Measurements from ENCODE around the gene TMEM205. TPM values are rescaled to one million over a fixed set of nuclear protein-coding genes. Genes with fewer than 3 reads are reported as not detected.
"Not testable (repeated sequence)": the region's sequence is repeated elsewhere in the genome, so short reads cannot be mapped to it uniquely, and the experiment has no call there.

Gene TMEM205
- total RNA-seq, result 136 TPM

DNA sequence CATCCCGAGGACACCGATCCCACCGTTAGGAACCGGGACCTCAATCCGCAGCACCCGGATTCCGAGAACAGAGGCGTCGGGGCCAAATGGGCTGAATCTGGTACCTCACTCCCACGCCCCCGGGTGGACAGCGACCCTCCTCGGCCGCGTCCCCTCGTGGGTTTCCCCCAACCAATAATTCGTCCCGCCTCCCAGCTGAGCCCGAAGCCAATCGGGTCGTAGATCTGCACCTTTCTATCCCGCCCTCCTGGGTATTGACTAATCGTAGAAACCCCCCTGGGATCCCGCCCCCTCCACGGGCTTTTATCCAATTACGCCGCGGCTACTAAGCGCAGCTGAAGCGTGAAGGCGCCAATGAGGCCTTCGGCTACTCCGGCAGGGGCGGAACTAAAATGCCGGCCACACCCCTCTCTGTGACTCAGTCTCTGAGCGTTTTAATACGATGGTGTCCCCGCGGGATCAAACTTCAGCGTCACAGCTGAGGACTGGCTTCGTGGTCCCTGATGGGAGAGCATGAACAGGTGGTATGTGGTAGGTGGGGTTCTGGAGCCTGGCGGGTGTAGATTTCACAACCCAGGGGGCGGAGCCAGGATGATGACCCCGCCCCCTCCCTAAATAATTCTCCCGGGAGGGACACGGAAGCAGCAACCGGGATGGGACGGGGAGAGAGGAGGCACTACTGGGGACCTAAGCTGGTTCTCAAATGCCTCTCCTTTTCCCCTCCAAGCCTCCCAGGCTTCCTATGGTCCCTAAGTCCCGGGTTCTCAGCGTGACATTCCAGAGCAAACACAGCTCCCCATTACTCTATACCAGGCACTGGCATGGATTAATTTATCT lies at the start of gene TMEM205, which contains the start of gene CCDC159:
Gene TMEM205 (minus strand): TSS at position 165 of the 837 bp plus-strand sequence. CDS start 649 bp downstream, outside the sequence.
Gene CCDC159 (plus strand): TSS at position 416 of the 837 bp plus-strand sequence. CDS start 88 bp downstream, at position 504.
- DNase-seq (ENCODE audit: low spot score), result peak; percentile 99

DNA sequence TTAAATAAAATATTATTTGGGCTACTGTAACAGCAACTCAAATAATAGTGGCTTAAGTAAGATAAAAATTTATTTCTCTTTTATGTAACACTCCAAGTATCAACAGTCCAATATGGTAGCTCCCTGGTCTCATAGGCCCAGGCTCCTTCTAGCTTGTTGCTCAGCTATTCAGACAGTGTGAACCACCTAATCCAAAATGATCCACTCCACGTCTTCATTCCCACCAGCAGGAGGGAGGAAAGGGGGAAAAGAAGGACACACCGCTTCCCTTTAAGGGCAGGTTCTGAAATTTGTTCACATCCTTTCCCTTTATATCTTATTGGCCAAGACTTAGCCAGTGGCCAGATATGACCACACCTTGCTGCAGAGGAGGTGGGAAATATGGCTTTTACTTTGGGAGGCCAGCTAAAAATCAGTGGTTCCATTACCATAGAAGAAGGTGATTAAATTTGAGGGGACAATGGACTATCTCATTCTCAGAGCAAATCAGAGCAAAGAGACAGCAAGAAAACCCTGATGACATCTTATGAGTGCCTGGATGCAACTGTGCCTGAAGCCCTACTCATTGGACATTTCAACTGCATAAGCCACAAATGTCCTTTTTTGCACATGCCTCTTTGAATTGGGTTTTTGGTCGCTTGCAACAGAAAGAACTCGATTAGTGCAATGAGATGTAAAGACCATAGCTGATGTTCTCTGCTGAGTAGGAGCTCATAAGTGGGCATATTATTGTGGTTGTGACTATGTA lies 45.0 kb upstream of the TMEM205 start:
- DNase-seq (ENCODE audit: low spot score), result no peak

DNA sequence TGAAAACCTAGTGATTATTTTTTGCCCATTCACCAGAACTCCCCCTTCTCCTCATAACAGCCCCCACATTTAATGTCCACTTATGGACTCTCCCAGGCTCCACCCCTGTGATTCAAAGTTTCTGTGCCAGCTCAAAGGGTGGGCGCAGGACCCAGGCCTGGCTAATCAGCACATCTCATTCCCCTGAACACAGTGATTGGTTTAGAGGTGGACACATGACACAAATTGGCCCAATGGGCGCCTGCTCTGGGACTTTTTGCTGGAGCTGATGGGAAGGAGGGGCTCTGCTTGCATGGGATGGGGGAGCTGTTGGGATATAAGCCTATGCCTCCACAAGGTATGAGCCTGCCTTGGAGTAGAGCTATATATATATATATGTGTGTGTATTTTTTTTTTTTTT lies 44.3 kb upstream of the TMEM205 start:
- no peak for DNase-seq (ENCODE audit: low spot score)

DNA sequence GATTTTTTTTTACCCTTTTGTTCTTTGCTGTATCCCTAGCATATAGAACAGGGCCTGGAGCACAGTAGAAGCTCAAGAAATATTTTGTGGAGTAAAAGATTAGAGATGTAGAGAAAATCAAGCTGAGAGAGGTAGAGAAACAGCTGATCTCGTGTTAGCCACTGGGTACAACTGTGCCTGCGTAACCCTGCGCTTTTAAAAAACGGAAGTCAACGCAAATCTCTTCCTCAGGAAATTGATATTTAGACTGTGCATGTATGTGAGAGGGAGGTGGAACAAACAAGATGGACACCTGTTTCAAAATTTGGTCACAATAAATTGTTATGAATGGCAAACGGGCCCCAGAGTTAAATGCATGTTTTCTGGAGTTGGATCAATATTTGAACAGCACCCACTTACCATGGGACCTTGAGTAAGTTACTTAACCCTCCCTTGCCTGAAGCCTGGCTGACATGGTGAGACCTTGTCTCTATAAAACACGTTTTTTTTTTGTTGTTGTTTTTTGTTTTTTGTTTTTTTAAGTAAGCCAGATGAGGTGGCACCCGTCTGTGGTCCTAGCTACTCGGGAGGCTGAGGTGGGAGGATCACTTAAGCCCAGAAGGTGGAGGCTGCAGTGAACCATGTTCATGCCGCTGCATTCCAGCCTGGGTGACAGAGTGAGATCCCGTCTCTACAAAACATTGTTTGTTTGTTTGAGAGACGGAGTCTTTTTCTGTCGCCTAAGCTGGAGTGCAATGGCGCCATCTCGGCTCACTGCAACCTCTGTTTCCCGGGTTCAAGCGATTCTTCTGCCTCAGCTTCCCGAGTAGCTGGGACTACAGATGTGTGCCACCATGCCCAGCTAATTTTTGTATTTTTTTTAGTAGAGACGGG lies 41.3 kb upstream of the TMEM205 start:
- DNase-seq (ENCODE audit: low spot score), result no peak

DNA sequence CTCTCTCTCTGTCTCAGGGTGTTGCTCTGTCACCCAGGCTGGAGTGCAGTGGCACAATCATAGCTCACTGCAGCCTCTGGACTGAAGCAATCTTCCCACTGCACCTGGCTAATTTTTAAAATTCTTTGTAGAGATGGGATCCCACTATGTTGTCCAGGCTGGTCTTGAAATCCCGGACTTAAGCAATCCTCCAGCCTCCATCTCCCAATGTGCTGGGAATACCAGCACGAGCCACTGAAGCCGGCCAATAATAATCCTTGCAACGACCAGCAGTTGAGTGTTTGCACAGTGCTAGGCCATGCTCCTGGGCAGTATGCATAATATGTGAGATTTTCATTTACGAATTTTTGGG lies 38.7 kb upstream of the TMEM205 start:
- DNase-seq (ENCODE audit: low spot score), result no peak

DNA sequence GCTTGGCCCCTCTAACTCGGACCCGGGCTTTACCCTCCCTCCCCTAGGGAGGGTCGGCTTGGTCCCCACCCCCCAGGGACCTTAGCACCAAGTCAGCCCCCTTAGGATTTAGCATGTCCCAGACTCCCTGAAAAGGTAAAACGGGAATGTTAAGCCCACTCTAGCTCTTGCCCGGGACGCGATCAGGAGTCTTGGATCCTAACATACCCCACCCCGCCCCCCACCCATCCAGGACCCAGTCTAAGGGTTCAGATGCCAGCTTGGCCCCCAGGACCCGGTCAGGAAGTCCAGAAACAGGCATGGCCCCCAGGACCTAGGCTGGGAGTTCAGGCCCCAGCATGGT lies 37.6 kb upstream of the TMEM205 start:
- DNase-seq (ENCODE audit: low spot score), result no peak

DNA sequence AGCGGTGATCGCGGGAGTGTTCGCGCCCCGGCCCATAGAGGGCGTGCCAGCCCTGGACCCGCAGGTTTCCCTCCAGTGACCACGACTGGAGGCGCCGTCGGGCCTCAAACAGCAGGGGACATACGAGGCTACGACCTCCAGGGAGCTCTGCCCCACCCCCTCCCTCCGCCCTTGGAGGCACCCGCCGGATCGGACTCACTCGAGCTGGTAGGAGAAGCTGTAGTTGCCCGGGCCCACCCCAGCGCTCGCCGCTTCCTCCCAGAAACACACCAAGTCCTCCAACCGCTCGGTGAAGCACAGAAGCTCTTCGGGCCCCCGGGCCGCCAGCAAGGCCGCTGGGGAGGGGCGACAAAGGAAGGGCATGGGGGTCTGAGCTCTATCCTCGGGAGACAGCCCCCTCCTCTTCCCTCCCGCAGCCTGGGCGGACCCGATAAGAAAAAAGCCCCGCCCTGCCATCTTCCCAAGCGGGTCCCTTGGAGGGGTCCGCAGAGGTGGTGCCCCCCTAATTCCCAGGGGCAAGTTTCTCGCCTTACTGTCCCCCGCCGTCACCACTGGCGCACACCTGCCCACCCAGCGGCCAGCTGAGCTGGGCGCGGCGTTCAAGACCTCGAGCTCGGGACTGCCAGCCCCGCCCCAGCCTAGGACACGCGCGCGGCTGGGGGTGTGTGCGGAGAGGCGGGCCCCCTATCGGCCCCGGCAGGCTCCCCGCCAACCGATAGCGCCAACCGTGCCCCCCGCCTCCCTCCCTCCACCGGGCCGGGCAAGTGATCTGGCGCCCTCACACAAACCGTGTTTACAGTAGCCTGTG lies 37.0 kb upstream of the TMEM205 start:
- no peak for DNase-seq (ENCODE audit: low spot score)

DNA sequence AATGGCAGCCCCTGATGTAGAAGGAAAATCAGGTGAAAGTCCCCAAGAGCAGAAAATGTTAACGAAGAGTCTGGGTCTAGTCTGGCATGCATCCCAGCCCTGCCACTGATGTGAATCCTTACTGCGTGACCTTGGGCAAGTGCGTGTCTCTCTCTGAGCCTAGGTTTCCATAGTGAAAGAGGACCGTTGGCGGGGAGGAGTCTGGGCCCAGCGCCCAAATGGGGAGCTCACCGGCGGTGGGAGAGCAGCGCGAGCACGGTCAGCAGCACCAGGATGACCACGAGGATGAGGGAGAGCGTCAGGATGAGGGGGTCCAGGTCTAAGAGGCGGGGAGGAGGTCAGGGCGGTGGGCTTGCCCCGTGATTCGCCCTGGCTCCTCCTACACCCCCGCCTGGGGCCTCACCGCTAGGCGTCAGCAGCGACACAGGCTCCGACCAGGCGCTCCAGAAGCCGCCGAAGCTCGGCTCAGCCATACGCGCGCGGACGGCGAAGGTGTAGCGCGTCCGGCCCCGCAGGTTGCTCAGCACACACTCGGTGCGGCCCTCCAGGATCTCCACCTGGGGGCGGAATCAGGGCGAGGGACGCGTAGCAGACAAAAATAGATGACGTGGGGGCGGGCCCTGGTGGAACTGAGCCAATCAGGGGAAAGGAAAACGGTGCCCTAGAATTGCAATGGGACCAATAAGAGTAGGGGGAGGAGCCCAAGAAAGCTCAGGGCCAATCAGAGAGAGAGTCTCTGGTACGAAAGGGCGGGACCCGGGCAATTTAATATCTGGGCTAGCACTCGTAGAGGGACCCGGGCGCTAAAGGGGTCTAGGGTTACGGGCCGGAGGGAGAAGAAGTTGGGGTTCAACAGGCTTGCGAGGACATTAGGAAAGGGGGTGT lies 34.8 kb upstream of the TMEM205 start:
- DNase-seq (ENCODE audit: low spot score), result peak; percentile 96

DNA sequence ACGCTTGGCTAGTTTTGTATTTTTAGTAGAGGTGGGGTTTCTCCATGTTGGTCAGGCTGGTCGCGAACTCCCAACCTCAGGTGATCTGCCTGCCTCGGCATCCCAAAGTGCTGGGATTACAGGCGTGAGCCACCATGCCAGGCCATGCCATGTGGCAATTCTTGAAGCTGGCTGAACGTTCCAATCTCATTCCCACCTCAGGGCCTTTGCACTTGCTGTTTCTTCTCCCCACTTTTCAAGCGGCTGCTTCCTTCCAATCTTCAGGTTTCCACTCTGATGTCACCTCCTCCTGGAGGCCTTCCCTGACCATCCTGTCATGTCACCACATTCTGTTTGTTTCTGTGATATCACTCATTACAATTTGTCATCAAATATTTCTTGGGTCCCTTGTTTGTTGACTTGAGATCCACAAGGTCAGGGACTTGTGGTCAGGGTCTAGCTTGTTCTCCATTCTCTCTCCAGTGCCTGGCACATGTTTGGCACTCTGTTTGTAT lies 33.8 kb upstream of the TMEM205 start:
- no peak for DNase-seq (ENCODE audit: low spot score)

DNA sequence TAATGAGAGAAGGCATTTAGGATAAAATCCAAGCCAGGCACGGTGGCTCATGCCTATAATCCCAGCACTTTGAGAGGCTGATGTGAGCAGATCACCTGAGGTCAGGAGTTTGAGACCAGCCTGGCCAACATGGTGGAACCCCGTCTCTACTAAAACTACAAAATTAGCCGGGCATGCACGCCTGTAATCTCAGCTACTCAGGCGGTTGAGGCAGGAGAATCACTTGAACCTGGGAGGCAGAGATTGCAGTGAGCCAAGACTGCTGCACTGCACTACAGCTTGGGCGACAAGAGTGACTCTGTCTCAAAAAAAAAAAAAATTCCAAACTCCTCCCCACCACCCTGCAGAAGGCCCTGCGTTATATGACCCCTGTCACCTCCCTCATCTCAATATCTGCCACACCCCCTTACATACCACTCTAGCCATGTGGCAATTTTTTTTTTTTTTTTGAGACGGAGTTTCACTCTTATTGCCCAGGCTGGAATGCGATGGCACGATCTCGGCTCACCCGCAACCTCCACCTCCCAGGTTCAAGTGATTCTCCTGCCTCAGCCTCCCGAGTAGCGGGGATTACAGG lies 33.3 kb upstream of the TMEM205 start:
- not testable (repeated sequence) for DNase-seq (ENCODE audit: low spot score)

DNA sequence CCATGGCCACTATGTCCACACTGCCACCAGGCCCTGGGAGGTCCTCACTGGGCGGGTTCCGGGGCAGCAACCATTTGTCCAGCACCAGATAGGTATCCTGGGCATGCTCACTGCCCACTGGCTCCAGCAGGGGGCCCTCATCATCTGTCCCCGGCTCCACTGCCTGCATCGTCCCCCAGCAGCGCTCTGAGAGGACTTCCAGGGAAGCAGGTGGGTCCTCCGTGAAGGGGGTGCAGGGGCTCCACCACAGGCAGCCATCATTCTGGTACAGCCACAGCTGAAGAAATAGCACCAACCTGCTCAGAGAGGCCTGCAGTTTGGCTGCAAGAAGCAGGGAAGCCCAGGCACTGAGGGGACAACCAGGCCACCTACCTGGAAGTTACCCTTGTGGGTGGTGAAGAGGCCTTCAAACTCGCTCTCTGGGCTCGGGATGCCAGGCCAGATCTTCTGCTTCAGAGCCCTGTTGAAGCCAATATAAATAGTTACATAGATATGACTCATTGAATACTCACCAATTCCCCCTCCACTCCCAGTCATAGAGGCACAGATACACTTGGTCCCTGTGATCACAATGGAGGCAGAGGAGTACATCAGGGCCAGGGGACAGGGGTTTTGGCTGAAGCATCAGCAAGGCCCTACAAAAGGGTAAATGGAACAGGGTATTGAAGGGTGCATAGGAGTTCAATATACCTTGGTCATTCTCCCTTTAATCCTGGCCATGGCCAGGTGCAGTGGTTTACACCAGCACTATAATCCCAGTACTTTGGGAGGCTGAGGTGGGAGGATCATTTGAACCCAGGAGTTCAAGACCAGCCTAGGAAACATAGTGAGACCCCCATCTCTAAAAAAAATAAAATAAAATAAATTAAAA lies 32.5 kb upstream of the TMEM205 start:
- DNase-seq (ENCODE audit: low spot score), result no peak

DNA sequence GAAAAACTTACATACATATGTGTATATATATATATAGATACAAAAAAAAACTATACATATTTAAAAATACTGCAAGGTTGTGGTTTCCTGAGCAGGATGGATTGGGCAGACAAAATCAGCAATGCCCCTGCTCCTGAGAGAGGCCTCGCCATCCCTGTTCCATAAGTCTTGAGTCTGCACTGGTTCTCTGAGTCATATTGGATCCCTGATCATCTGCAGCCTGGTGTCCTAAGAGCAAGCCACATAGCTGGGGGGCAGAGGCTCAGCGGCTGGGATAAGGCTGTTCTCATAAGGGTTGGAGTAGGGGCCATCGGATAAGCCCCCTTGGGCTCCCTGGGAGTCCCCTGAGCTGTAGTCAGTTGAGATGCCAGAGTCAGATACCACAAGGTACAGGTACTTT lies 31.7 kb upstream of the TMEM205 start:
- DNase-seq (ENCODE audit: low spot score), result no peak

DNA sequence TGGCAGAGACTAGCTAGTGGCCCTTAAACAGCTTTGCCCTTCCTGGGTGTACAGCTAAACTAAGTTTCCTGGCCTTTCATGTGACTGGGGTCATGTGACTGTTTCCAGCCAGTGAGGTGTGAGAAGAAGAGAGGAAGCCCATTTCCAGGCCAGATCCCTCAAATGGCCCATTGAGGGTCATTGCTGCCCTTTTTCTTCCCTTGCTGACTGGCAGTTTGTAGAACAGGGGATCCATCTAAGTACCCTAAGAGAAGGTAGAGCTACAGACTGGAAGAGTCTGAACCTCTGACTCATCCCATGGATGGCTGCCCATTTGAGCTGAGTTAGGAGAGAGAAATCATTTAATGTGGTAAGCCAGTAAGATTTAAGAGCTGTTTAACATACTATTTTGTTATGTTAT lies 31.2 kb upstream of the TMEM205 start:
- DNase-seq (ENCODE audit: low spot score), result no peak

DNA sequence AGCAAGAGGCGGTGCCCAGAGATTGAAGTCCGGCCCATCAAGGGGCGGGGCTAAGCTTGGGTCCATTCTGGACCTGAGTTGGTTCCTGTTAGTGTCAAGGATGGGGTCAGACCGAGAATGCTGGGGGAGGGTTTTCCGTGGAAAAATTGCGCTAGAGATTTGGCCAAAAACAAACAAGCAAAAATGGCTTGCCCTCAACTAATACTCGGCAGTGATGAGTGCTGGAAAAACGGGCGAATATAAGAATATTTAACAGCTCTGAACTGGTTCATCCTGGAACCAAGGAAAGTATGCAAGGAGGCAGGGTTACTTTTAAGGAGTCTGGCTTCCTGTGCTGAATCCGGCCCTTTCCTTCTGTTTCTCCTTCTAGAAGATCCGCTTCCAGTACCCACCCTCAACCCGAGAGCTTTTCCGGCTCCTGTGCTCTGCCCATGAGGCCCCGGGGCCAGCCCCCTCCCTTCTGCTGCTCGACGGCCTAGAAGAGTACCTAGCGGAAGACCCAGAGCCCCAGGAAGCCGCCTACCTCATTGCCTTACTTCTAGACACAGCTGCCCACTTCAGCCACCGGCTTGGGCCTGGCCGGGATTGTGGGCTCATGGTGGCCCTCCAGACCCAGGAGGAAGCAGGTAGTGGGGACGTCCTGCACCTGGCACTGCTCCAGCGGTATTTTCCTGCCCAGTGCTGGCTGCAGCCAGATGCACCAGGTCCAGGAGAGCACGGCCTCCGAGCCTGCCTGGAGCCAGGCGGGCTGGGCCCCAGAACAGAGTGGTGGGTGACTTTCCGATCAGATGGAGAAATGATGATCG lies 29.3 kb upstream of the TMEM205 start:
- peak; percentile 63 for DNase-seq (ENCODE audit: low spot score)

DNA sequence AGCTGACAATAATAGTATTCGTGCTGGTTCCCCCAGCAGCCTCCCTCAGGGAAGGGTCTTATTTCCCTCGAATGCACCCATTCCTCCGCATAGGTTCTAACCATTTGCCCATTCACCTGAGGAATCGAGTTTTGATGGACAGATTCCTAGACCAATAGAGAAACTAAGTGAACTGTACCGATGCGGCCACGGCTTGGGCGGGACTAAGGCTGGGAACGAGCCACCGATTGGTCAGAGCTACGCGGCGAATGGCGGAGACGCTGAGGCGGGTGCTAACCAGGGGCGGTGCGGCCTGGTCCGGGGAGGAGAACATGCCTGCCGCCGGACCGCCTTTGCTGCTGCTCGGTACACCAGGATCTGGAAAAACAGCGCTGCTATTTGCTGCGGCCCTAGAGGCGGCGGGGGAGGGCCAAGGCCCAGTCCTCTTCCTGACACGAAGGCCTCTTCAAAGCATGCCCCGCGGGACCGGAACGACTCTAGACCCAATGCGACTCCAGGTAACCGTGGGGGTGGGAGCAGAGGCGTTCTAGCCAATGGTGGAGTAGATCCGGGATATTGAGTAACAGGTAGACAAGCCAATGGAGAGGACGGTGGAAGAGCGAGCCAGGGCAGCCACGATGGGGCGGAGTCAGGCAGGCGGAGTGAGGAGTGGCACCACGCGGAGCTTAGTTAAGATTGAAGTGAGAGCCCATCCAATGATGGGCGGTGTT lies 28.5 kb upstream of the TMEM205 start, which contains the start of gene SWSAP1:
Gene SWSAP1 (plus strand): TSS at position 234 of the 710 bp plus-strand sequence. CDS start 15 bp downstream, at position 249.
- peak; percentile 99 for DNase-seq (ENCODE audit: low spot score)

DNA sequence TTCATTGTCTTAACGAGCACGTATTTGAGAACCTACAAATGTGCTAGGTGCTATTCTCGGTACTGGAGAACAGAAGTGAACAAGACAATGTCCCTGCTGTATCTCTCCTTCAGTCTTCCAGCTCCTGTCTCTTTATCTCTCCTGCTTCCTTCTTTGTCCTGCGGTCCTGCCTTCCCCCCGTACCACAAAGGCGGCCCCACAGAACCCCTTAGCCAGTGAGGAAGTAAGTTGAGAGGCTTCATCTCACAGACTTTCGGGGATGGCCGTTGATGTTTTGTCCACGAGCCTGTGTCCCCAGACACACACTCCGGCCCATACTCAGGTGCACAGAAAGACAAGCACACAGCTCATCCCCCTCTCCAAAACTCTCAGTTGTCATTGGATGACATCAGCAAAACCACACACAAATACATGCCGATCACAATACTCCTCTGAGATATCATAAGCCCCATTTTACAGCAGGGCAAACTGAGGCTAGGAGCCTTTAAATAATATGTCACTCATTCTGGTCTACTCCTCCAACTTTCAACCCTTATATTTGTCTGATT lies 27.9 kb upstream of the TMEM205 start:
- DNase-seq (ENCODE audit: low spot score), result no peak
